Subcutaneous abdominal adipose tissue (tissue), 5 donors: ENCODE data around the gene RAB3IL1.

ENCODE experiments used
- H3K27ac ChIP-seq: one replicate; pipeline ENCODE4 v1.7.0; 2013; ENCODE audit warnings: low read depth, mild to moderate bottlenecking, inconsistent platforms, low read length, moderate library complexity
- H3K27me3 ChIP-seq, 5 donors: one replicate each; pipeline ENCODE4 v1.7.0; 2013; ENCODE audit warnings: low read length in 5 of 5, inconsistent platforms in 1 of 5; ENCODE audit not compliant: control insufficient read depth in 5 of 5, insufficient read depth in 4 of 5
- H3K36me3 ChIP-seq, 5 donors: one replicate each; pipeline ENCODE4 v1.7.0; 2013; ENCODE audit warnings: low read length in 5 of 5; ENCODE audit not compliant: control insufficient read depth in 5 of 5, insufficient read depth in 5 of 5
- H3K4me1 ChIP-seq, 5 donors: one replicate each; pipeline ENCODE4 v1.7.0; 2013; ENCODE audit warnings: low read length in 5 of 5, mild to moderate bottlenecking in 3 of 5, moderate library complexity in 1 of 5; ENCODE audit not compliant: control insufficient read depth in 5 of 5, insufficient read depth in 5 of 5
- H3K4me3 ChIP-seq, 5 donors: one replicate each; pipeline ENCODE4 v1.7.0; 2013; ENCODE audit warnings: low read length in 5 of 5, low read depth in 1 of 5
- H3K9ac ChIP-seq, 5 donors: one replicate each; pipeline ENCODE4 v1.7.0; 2013; ENCODE audit warnings: low read length in 5 of 5, mild to moderate bottlenecking in 4 of 5, moderate library complexity in 3 of 5
- H3K9me3 ChIP-seq, 5 donors: one replicate each; pipeline ENCODE4 v1.7.0; 2013; ENCODE audit warnings: low read length in 5 of 5; ENCODE audit not compliant: control insufficient read depth in 5 of 5
- donor health status: healthy.
- donor health status: healthy.
- donor health status: healthy.
- donor health status: healthy.
- donor health status: healthy.

The RAB3IL1 gene

GRCh38 chr11:61905801-61906521, 11.4 kb downstream of the RAB3IL1 start:
- Histone ChIP-seq H3K9ac (no peak overlapping the region), H3K4me1 (peaks cover 9 to 35% (median 30%) of the 10 kb centered on the region in 5 donors), H3K4me3 (no peak overlapping the region), H3K9me3 (no peaks in the 10 kb centered on the region), H3K27ac (no peak overlapping the region), H3K36me3 (peaks cover 0 to 63% (median 48%) of the 10 kb centered on the region in 5 donors), H3K27me3 (peaks cover 0 to under 1% (median 0%) of the 10 kb centered on the region in 5 donors)

- peaks cover 0 to 71% (median 54%) of the 10 kb centered on the region in 5 donors for H3K36me3 ChIP-seq
- H3K27ac ChIP-seq, result no peak overlapping the region
- peaks cover 6 to 27% (median 22%) of the 10 kb centered on the region in 5 donors for H3K4me1 ChIP-seq
- H3K27me3 ChIP-seq, result no peaks in the 10 kb centered on the region
- no peak overlapping the region for H3K9ac ChIP-seq
- H3K4me3 ChIP-seq, result no peak overlapping the region
- no peaks in the 10 kb centered on the region for H3K9me3 ChIP-seq
Observed at GRCh38 chr11:61905067-61905696, 12.2 kb downstream of the RAB3IL1 start.

GRCh38 chr11:61904539-61905048, 12.8 kb downstream of the RAB3IL1 start:
- Histone ChIP-seq H3K36me3 (peaks cover 0 to 75% (median 57%) of the 10 kb centered on the region in 5 donors), H3K4me3 (no peak overlapping the region), H3K9ac (no peak overlapping the region), H3K4me1 (peaks cover 6 to 22% (median 17%) of the 10 kb centered on the region in 5 donors), H3K27me3 (no peaks in the 10 kb centered on the region), H3K27ac (no peak overlapping the region), H3K9me3 (no peaks in the 10 kb centered on the region)

GRCh38 chr11:61903845-61904244, 13.5 kb downstream of the RAB3IL1 start:
- H3K4me3 ChIP-seq, result no peak overlapping the region

GRCh38 chr11:61902313-61902712, 15.1 kb downstream of the RAB3IL1 start:
- H3K4me1 ChIP-seq, result peaks cover 0 to 12% (median 4%) of the 10 kb centered on the region in 5 donors
- no peak overlapping the region for H3K27ac ChIP-seq
- no peak overlapping the region for H3K9ac ChIP-seq
- peaks cover 0 to 86% (median 59%) of the 10 kb centered on the region in 5 donors for H3K36me3 ChIP-seq
- no peak overlapping the region for H3K4me3 ChIP-seq
- no peaks in the 10 kb centered on the region for H3K9me3 ChIP-seq
- no peaks in the 10 kb centered on the region for H3K27me3 ChIP-seq

More at GRCh38 chr11:61903845-61904244, 13.5 kb downstream of the RAB3IL1 start:
- Histone ChIP-seq H3K9me3 (no peaks in the 10 kb centered on the region), H3K36me3 (peaks cover 0 to 81% (median 57%) of the 10 kb centered on the region in 5 donors), H3K4me1 (peaks cover 4 to 20% (median 14%) of the 10 kb centered on the region in 5 donors), H3K27me3 (no peaks in the 10 kb centered on the region), H3K9ac (no peak overlapping the region), H3K27ac (no peak overlapping the region)

GRCh38 chr11:61901397-61901796, 16.0 kb downstream of the RAB3IL1 start:
- Histone ChIP-seq H3K36me3 (peaks cover 0 to 86% (median 58%) of the 10 kb centered on the region in 5 donors), H3K4me3 (no peak overlapping the region), H3K27me3 (no peaks in the 10 kb centered on the region), H3K9ac (no peak overlapping the region), H3K4me1 (peaks cover 0 to 12% (median 4%) of the 10 kb centered on the region in 5 donors), H3K27ac (no peak overlapping the region), H3K9me3 (no peaks in the 10 kb centered on the region)

GRCh38 chr11:61900251-61900650, 17.1 kb downstream of the RAB3IL1 start:
- Histone ChIP-seq H3K4me3 (no peak overlapping the region), H3K27ac (no peak overlapping the region), H3K9me3 (no peaks in the 10 kb centered on the region), H3K9ac (no peak overlapping the region), H3K4me1 (peaks cover 0 to 14% (median 5%) of the 10 kb centered on the region in 5 donors), H3K27me3 (no peaks in the 10 kb centered on the region), H3K36me3 (peaks cover 0 to 86% (median 52%) of the 10 kb centered on the region in 5 donors)

- peaks cover 0 to 77% (median 44%) of the 10 kb centered on the region in 5 donors for H3K36me3 ChIP-seq
- H3K27ac ChIP-seq, result no peak overlapping the region
- no peaks in the 10 kb centered on the region for H3K27me3 ChIP-seq
Observed at GRCh38 chr11:61899146-61899841, 18.1 kb downstream of the RAB3IL1 start.

GRCh38 chr11:61898247-61898582, 19.2 kb downstream of the RAB3IL1 start:
- no peak overlapping the region for H3K9ac ChIP-seq
- peaks cover 0 to 71% (median 38%) of the 10 kb centered on the region in 5 donors for H3K36me3 ChIP-seq
- H3K27ac ChIP-seq, result no peak overlapping the region
- H3K4me3 ChIP-seq, result no peak overlapping the region
- no peaks in the 10 kb centered on the region for H3K9me3 ChIP-seq
- no peaks in the 10 kb centered on the region for H3K27me3 ChIP-seq
- H3K4me1 ChIP-seq, result peaks cover 0 to 26% (median 14%) of the 10 kb centered on the region in 5 donors

More at GRCh38 chr11:61899146-61899841, 18.1 kb downstream of the RAB3IL1 start:
- no peak overlapping the region for H3K4me3 ChIP-seq
- H3K4me1 ChIP-seq, result peaks cover 0 to 21% (median 14%) of the 10 kb centered on the region in 5 donors
- no peak overlapping the region for H3K9ac ChIP-seq
- H3K9me3 ChIP-seq, result no peaks in the 10 kb centered on the region
